Heart right ventricle (tissue), 16 donors: ENCODE data around the gene SF1. TPM values are rescaled to one million over a fixed set of nuclear protein-coding genes. Genes with fewer than 3 reads are reported as not detected.
A peak's percentile ranks its signal among the peaks of the same experiment; 100 is the strongest.

ENCODE experiments used
- ATAC-seq, 8 donors: fragments of 200-7000 bp; cut with Tn5 transposase; one replicate each; pipeline ENCODE4 v1.9.1; 2020; ENCODE audit warnings: mild to moderate bottlenecking in 8 of 8, moderate library complexity in 8 of 8, moderate number of reproducible peaks in 1 of 8
- DNase-seq, 2 donors: peaks; one replicate each; pipeline ENCODE4 v3.0.0-alpha.2; 2020
- H3K27ac ChIP-seq, 10 donors: fragments of 200-600 bp; sonication (generic) in 2 of 10; one replicate each; pipeline versions ENCODE4 v1.5.0 to v1.8.0; 2020 to 2022; ENCODE audit warnings: mild to moderate bottlenecking in 3 of 10
- H3K27me3 ChIP-seq, 7 donors: fragments of 200-600 bp; one replicate each; pipeline ENCODE4 v1.8.0; 2021 to 2022; ENCODE audit warnings: mild to moderate bottlenecking in 2 of 7
- H3K36me3 ChIP-seq, 9 donors: fragments of 200-600 bp; sonication (generic) in 1 of 9; one replicate each; pipeline versions ENCODE4 v1.5.0 to v1.8.0; 2020 to 2022; ENCODE audit warnings: mild to moderate bottlenecking in 2 of 9
- H3K4me1 ChIP-seq, 9 donors: fragments of 200-600 bp; sonication (generic) in 1 of 9; one replicate each; pipeline versions ENCODE4 v1.5.0 to v1.8.0; 2020 to 2022; ENCODE audit warnings: mild to moderate bottlenecking in 4 of 9
- H3K4me3 ChIP-seq, 10 donors: fragments of 200-600 bp; sonication (generic) in 2 of 10; one replicate each; pipeline versions ENCODE4 v1.5.0 to v1.8.0; 2020 to 2022; ENCODE audit warnings: mild to moderate bottlenecking in 7 of 10, moderate library complexity in 2 of 10
- H3K9me3 ChIP-seq, 11 donors: fragments of 200-600 bp in 10 of 11; sonication (generic) in 2 of 11; one replicate each; pipeline versions ENCODE4 v1.5.0 to v1.8.0; 2013 to 2022; ENCODE audit warnings: mild to moderate bottlenecking in 2 of 11, control low read depth in 1 of 11, moderate library complexity in 1 of 11
- CTCF ChIP-seq, 9 donors: fragments of 200-600 bp; sonication (generic) in 2 of 9; IDR thresholded peaks; one replicate each; pipeline versions ENCODE4 v1.5.0 to v1.8.0; 2021 to 2022; ENCODE audit warnings: antibody characterized with exemption in 9 of 9, mild to moderate bottlenecking in 5 of 9, moderate library complexity in 1 of 9
- WGBS, 2 donors: extraction: QIAGEN DNeasy Blood & Tissue Kit; methylation state at CpG; one replicate each; pipeline ENCODE4 v1.1.7; 2013; ENCODE audit warnings: inconsistent platforms in 1 of 2; 5-methylcytosine and 5-hydroxymethylcytosine counted together
- intact Hi-C, 10 donors: fragments of 100-400 bp; cut with DNase I; formaldehyde crosslinking; loops; one replicate each; pipeline versions ENCODE4 v1.11.1 to v1.14.2; 2022
- polyA plus RNA-seq, 2 donors: library from polyadenylated mRNA; stranded (reverse); fragments of 200-250 nt; gene quantifications; one replicate each; pipeline ENCODE4 v1.2.3, GENCODE V29; 2013
- total RNA-seq, 10 donors: library from RNA; stranded (reverse); fragmentation: NEBNext Ultra II Directional in 3 of 10; extraction: Animal tissue kit (Norgen Biotek cat#: 25700) in 3 of 10; gene quantifications; one replicate each; pipeline versions ENCODE4 v1.2.1 to v1.2.4, GENCODE V29; 2021 to 2023
- donor health status: Arrhythmogenic right ventricular cardiomyopathy.
- donor health status: ischemic (EF 13 %, LVEDD 7.1; RV severe dilation, severe dysfunction).
- donor health status: healthy with polysubstance abuse.
- donor health status: DM: no; HTN: yes; CAD: no.
- donor health status: DM: no; HTN: no; CAD: no.
- donor health status: ischemic (EF 25% LVEDD 6.9; RV normal size, moderate dysfunction).
- donor health status: ischemic (EF 25% LVEDD 5.7; RV mildly dilated, moderate dysfunction).
- donor health status: healthy.
- donor health status: DM: yes; HTN: yes; CAD: no.
- donor health status: Ischemic cardiomyopathy.
- donor health status: ischemic (EF 35%, LVEDD 5.7; RV mildly dilated, moderate dysfunction).
- donor health status: nonischemic (EF 11% LVEDD 7.7; RV severe dilation, severe dysfunction).
- donor health status: DM: yes; HTN: yes; CAD: no.
- donor health status: PGD.
- donor health status: ischemic (EF 29% LVEDD 5.4; RV normal size, mild dysfunction).
- donor health status: nonischemic (EF 23%, LVEDD 6.1; RV moderate dilation, normal function).

SF1 gene
- total and polyA plus RNA-seq, 12 donors = 45.6 to 201 (median 160) TPM

DNA sequence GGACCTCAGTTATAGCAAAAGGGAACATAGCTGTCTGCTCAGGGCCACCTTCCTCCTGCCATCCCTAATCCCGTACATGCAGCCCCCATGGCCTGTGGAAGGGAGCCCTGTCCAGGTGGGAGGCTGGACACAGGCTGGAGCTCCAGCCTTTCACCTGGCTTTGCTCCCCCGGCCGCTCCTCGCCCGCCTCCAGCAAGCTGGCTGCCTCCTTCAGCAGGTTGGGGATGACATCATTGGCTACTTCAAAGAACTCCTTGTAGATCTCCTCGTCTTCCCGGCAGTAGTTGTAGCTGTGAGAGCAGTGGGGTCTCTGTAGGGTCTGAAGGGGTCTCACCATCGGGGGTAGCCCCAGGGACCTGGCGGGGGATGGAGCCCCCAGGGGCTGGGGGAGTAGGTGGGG, 27.1 kb upstream of the SF1 start:
- DNase-seq = no peak
- no peak for TF ChIP-seq CTCF (IDR thresholded peaks at IDR 0.05)
- no peak for ATAC-seq
- H3K27me3 ChIP-seq = no peaks in the 10 kb centered on the region
- H3K9me3 ChIP-seq = no peaks in the 10 kb centered on the region
- H3K4me3 ChIP-seq = no peak overlapping the region
- peaks cover 14 to 51% (median 36%) of the 10 kb centered on the region in 9 donors for H3K4me1 ChIP-seq
- peaks cover 0 to 41% (median 12%) of the 10 kb centered on the region in 9 donors for H3K36me3 ChIP-seq
- no peak overlapping the region for H3K27ac ChIP-seq
- WGBS, 2 donors = 96% methylated on average over 9 of the region's 9 CpGs
- intact Hi-C loops = no loop called here

- intact Hi-C loops = no loop called here
- no peaks in the 10 kb centered on the region for H3K27me3 ChIP-seq
- no peak for ATAC-seq
- WGBS, 2 donors = 91 to 92% methylated on average over 40 to 41 of the region's 41 CpGs
- H3K9me3 ChIP-seq = no peaks in the 10 kb centered on the region
- H3K27ac ChIP-seq = peak overlapping the region; percentile 65 to 97 (median 92)
- TF ChIP-seq CTCF (IDR thresholded peaks at IDR 0.05) = no peak
- H3K4me3 ChIP-seq = peak overlapping the region in 2 of 10 donors; percentile 67 to 72
- DNase-seq = no peak
- H3K4me1 ChIP-seq = peaks cover 14 to 53% (median 33%) of the 10 kb centered on the region in 9 donors
- H3K36me3 ChIP-seq = peaks cover 0 to 48% (median 12%) of the 10 kb centered on the region in 9 donors
These were observed 26.2 kb upstream of the SF1 start for GRCh38 chr11:64804346-64805210.

- Histone ChIP-seq H3K4me1 (peaks cover 14 to 46% (median 28%) of the 10 kb centered on the region in 9 donors), H3K27ac (peak overlapping the region; percentile 65 to 97 (median 92)), H3K9me3 (no peaks in the 10 kb centered on the region), H3K36me3 (peaks cover 0 to 55% (median 12%) of the 10 kb centered on the region in 9 donors), H3K27me3 (no peaks in the 10 kb centered on the region), H3K4me3 (peak overlapping the region in 9 of 10 donors; percentile 56 to 92 (median 70))
- WGBS, 2 donors = 38 to 39% methylated on average over 15 of the region's 15 CpGs
- ATAC-seq (peak in 5 of 8 donors; percentile 1 to 22 (median 14)), DNase-seq (no peak)
- TF ChIP-seq CTCF (IDR thresholded peaks at IDR 0.05) = no peak
- intact Hi-C loops = loop anchor here in 1 of 10 donors (2.0 kb wide), 1 partner anchor 25 kb away; the partner anchor contains the start of gene SF1
These were observed 25.6 kb upstream of the SF1 start for GRCh38 chr11:64803846-64804345.

DNA sequence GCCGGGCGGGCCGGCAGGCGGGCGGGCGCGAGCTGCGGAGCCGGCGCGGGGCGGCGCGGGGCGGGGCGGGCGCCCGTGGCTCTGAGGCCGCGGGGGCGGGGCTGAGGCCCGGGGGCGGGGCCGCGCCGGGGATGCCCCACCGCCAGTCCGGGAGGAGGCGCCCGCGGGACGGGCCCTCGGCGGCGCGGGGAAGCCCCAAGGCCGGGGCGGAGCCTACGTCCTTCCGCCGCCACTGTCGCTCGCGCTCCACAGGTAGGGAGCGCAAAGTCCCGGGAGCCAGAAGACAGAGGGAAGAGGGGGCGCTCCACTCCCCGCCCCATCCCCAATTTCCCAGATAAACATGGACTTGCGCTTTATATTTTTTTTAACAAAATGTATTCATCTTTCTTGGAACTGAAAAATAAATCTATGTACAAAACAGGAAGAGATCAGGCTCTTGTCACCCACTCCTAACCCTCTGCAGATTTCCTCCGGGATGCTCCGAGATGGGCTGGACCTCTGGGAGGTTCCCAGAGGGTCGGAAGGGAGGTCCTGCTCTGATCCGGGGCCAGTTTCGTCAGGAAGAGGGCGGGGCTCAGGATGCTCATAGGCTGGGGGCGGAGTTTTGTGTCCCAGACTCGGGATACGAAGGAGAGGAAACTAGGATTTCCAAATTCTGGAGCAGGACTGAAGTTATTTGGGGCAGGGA, 25.0 kb upstream of the SF1 start, which contains the start of gene MAP4K2:
TSS of gene MAP4K2 (minus strand) at position 57 of the 688 bp plus-strand sequence. CDS start 65 bp downstream, outside the sequence.
- 0 to 1% methylated on average over 32 to 58 of the region's 58 CpGs for WGBS, 2 donors
- Histone ChIP-seq H3K36me3 (peaks cover 0 to 60% (median 12%) of the 10 kb centered on the region in 9 donors), H3K27me3 (no peaks in the 10 kb centered on the region), H3K4me3 (peak within 1 kb of the TSS; percentile 56 to 92 (median 68)), H3K27ac (peak within 1 kb of the TSS; percentile 65 to 97 (median 92)), H3K4me1 (peaks cover 14 to 46% (median 26%) of the 10 kb centered on the region in 9 donors), H3K9me3 (no peaks in the 10 kb centered on the region)
- intact Hi-C loops = loop anchor here in 1 of 10 donors (2.0 kb wide), 1 partner anchor 25 kb away; the partner anchor contains the start of gene SF1
- DNase-seq (peak; percentile 90 to 93), ATAC-seq (peak; percentile 77 to 94 (median 90))
- TF ChIP-seq CTCF (IDR thresholded peaks at IDR 0.05) = peak in 6 of 9 donors; percentile 10 to 56 (median 32)
